Activated CD8-positive, alpha-beta T cell treated with anti-CD3 and anti-CD28 coated beads for 36 hours (primary cell): Measurements from ENCODE around the gene JPH2. TPM values are rescaled to one million over a fixed set of nuclear protein-coding genes. Genes with fewer than 3 reads are reported as not detected.
"Not testable (repeated sequence)": the region's sequence is repeated elsewhere in the genome, so short reads cannot be mapped to it uniquely, and the experiment has no call there.

Experiments used
- ATAC-seq: fragments of 200-7000 bp; cut with Tn5 transposase; one replicate; pipeline ENCODE4 v1.10.0; 2021; ENCODE audit warnings: mild to moderate bottlenecking, moderate library complexity
- CTCF ChIA-PET: fragments of 350-600 bp; sonication (Branson Sonifier 250); formaldehyde crosslinking; loops from one replicate; lab custom pipeline; 2021; ENCODE audit warnings: antibody characterized with exemption; lab: Charles Lee
- POLR2A ChIA-PET: fragments of 350-600 bp; sonication (Branson Sonifier 250); formaldehyde crosslinking; loops from one replicate; lab custom pipeline; 2021; ENCODE audit warnings: antibody characterized with exemption; lab: Charles Lee
- DNase-seq: peaks from one replicate; pipeline ENCODE4 v3.0.0-alpha.2; 2020
- H3K27ac Mint-ChIP-seq: one replicate; pipeline ENCODE4 v1.8.0; 2021; ENCODE audit warnings: mild to moderate bottlenecking, mixed read lengths
- H3K27me3 Mint-ChIP-seq: one replicate; pipeline ENCODE4 v1.8.0; 2021; ENCODE audit warnings: mixed read lengths
- H3K36me3 Mint-ChIP-seq: one replicate; pipeline ENCODE4 v1.8.0; 2021; ENCODE audit warnings: low read depth, mixed read lengths
- H3K4me1 Mint-ChIP-seq: one replicate; pipeline ENCODE4 v1.8.0; 2021; ENCODE audit warnings: low read depth, mixed read lengths
- H3K4me3 Mint-ChIP-seq: one replicate; pipeline ENCODE4 v1.8.0; 2021; ENCODE audit warnings: mild to moderate bottlenecking, moderate library complexity, mixed read lengths
- H3K9me3 Mint-ChIP-seq: one replicate; pipeline ENCODE4 v1.8.0; 2021; ENCODE audit warnings: mixed read lengths
- CTCF ChIP-seq: fragments of 200-600 bp; IDR thresholded peaks from one replicate; pipeline ENCODE4 v1.8.0; 2022; ENCODE audit warnings: antibody characterized with exemption, mild to moderate bottlenecking
- intact Hi-C: fragments of 100-400 bp; cut with micrococcal nuclease; formaldehyde crosslinking; loops from one replicate; pipeline ENCODE4 v1.10.0; 2022
- total RNA-seq, 2 experiments: library from RNA; stranded (reverse); gene quantifications; one replicate each; pipeline ENCODE4 v1.2.3, GENCODE V29; 2021

Gene JPH2
- total RNA-seq, 2 experiments from 2014 or later = 0.47 to 0.54 TPM

- H3K27ac Mint-ChIP-seq = no peak overlapping the region
- no peaks in the 10 kb centered on the region for H3K27me3 Mint-ChIP-seq
- H3K4me3 Mint-ChIP-seq = no peak overlapping the region
- DNase-seq = no peak
- TF ChIP-seq CTCF = no peak
- no peaks in the 10 kb centered on the region for H3K4me1 Mint-ChIP-seq
- H3K9me3 Mint-ChIP-seq = no peaks in the 10 kb centered on the region
- no peaks in the 10 kb centered on the region for H3K36me3 Mint-ChIP-seq
- intact Hi-C loops = no loop called here
- no peak for ATAC-seq
- CTCF ChIA-PET = interaction anchor here (2.2 kb wide), 2 partner anchors 13 to 60 kb away, joined by 7 to 8 read pairs; no protein-coding TSS in a partner anchor
- POLR2A ChIA-PET = no interaction called here
Observed at GRCh38 chr20:44129911-44130718, 56.9 kb downstream of the JPH2 start.

GRCh38 chr20:44129300-44129699, 57.7 kb downstream of the JPH2 start:
- H3K9me3 Mint-ChIP-seq, H3K27ac Mint-ChIP-seq, H3K36me3 Mint-ChIP-seq, H3K4me3 Mint-ChIP-seq, H3K27me3 Mint-ChIP-seq, POLR2A ChIA-PET, H3K4me1 Mint-ChIP-seq, intact Hi-C loops, DNase-seq, ATAC-seq: not testable (repeated sequence)
- CTCF ChIA-PET = interaction anchor here (1.1 to 2.2 kb wide), 2 partner anchors 12 to 61 kb away, joined by 4 to 7 read pairs; no protein-coding TSS in a partner anchor

- CTCF ChIA-PET = interaction anchor here (0.7 kb wide), 1 partner anchor 403 kb away, joined by 3 read pairs; no protein-coding TSS in a partner anchor
- no peak overlapping the region for H3K4me3 Mint-ChIP-seq
Observed at GRCh38 chr20:44126445-44126844, 60.5 kb downstream of the JPH2 start.

GRCh38 chr20:44125332-44126127, 61.5 kb downstream of the JPH2 start:
- DNase-seq (no peak), ATAC-seq (no peak)
- intact Hi-C loops = no loop called here
- Mint-ChIP-seq H3K36me3 (no peaks in the 10 kb centered on the region), H3K27ac (no peak overlapping the region), H3K4me3 (no peak overlapping the region), H3K4me1 (no peaks in the 10 kb centered on the region), H3K9me3 (no peaks in the 10 kb centered on the region), H3K27me3 (peaks cover 3% of the 10 kb centered on the region)
- TF ChIP-seq CTCF = no peak
- ChIA-PET POLR2A (interaction anchor here (1.0 kb wide), 1 partner anchor 17 kb away, joined by 3 read pairs; no protein-coding TSS in a partner anchor), CTCF (interaction anchor here (0.9 kb wide), 1 partner anchor 8 kb away, joined by 3 read pairs; no protein-coding TSS in a partner anchor)

More at GRCh38 chr20:44126445-44126844, 60.5 kb downstream of the JPH2 start:
- DNase-seq = no peak
- peaks cover 3% of the 10 kb centered on the region for H3K27me3 Mint-ChIP-seq
- TF ChIP-seq CTCF = no peak
- intact Hi-C loops = no loop called here
- H3K27ac Mint-ChIP-seq = no peak overlapping the region
- no peak for ATAC-seq
- POLR2A ChIA-PET = no interaction called here
- H3K36me3 Mint-ChIP-seq = no peaks in the 10 kb centered on the region
- no peaks in the 10 kb centered on the region for H3K4me1 Mint-ChIP-seq
- no peaks in the 10 kb centered on the region for H3K9me3 Mint-ChIP-seq

- DNase-seq = no peak
- no peaks in the 10 kb centered on the region for H3K36me3 Mint-ChIP-seq
- H3K4me1 Mint-ChIP-seq = no peaks in the 10 kb centered on the region
- no peak for TF ChIP-seq CTCF
- no peak overlapping the region for H3K27ac Mint-ChIP-seq
- intact Hi-C loops = no loop called here
- no peak for ATAC-seq
- H3K9me3 Mint-ChIP-seq = no peaks in the 10 kb centered on the region
- POLR2A ChIA-PET = interaction anchor here (1.1 kb wide), 1 partner anchor 49 kb away, joined by 3 read pairs; no protein-coding TSS in a partner anchor
- H3K27me3 Mint-ChIP-seq = peaks cover 3% of the 10 kb centered on the region
- CTCF ChIA-PET = interaction anchor here (0.7 kb wide), 1 partner anchor 55 kb away, joined by 3 read pairs; no protein-coding TSS in a partner anchor
- no peak overlapping the region for H3K4me3 Mint-ChIP-seq
Observed at GRCh38 chr20:44123874-44124535, 63.0 kb downstream of the JPH2 start.
